ENCODE measurements around the gene MED14.

MED14 gene

DNA sequence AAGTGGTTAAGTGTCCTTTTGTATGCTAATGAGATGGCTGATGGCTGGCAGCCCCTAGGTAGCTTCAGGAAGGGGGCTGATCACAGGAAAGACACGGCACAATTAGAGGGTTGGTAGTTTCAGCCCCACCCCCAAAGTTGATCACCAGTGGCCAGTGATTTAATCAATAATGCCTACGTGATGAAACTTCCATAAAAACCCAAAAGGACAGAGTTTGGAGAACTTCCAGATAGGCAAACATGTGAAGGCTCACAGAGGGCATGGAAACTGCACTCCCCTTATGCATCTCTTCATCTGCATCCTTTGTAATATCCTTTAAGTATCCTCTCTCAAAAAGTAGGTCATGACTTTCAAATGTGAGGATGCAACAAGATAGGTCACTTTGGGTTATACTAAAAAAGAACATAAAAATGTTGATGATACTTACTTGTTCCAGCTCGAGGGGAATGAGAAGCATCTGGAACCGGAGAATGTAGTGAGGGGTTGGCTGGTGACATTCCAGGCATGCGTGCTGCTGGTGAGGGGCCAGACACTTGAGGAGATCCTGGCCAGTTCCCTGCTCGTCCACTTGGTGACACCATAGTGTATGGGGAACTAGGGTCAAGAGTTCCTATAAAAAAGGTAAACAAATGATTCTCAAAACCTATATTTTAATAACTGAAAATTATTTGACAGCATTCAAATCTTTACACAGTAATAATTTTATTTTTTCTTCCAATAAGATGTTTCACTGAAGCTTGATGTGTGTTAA is 71.3 kb downstream of the MED14 start:
- no peak for DNase-seq (ENCODE audit: low spot score)

DNA sequence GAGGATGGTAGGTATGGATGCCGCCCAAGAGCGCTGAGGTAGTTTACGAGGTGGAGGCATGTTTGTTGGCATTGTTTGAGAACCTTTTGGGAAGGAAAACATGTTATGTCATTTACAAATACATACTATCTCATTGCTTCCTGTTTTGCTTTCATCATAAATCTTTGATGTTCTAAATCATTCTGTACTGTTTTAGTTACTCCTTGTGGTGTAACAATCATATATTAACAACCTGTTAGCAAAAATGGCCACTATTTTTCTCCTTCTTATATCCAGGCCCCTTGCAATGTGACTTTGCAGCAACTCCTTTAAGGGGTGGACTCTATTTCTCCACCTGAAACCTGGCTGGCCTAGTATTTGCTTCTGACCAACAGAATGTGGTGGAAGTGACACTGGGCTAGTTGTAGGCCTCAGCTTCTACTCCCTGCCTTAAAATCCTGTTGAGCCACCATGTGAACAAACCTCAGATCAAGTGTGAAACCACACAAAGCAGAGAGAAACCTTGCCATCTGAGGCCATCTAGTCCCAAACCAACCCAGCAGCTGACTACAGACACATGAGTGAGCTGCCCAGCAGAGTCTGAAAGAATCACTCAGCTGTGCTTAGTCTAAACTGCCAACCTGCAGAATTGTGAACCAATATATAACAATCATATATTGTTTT is 72.1 kb downstream of the MED14 start:
- no peak for DNase-seq (ENCODE audit: low spot score)

DNA sequence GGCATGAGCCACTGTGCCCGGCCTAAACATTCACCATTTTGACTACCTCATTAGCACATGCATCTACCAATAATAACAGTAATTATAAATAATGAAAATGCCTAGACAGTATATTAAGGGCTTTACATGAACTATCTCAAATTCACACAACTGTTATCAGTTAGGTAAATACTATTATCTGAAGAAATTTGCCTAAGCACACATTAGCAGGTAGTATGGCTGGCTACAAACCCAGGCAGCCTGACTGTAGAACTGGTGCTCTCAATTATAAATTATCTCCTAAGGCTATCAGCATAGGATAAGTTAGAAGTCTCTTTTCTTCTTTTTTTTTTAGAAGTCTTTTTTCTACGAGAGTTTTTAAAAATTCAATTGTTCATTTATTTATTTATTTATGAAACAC is 73.9 kb downstream of the MED14 start:
- DNase-seq (ENCODE audit: low spot score) = no peak

DNA sequence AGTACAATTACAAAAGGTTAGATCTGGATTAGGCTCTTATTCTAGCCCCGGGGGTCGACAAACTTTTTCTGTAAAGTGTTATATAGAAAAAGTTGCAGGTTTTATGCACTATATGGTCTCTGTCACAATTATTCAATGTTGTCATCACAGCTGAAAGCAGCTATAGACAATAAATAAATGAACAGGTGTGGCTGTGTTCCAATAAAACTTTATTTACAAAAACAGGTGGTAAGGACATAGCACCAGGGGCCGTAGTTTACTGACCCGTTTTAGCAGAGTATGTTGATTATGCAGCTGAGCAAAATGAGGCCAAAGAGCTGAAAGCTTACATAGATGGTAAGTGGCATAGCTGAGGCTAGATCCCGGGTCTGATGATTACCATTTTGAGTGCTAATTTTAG is 75.0 kb downstream of the MED14 start:
- DNase-seq (ENCODE audit: low spot score) = no peak

DNA sequence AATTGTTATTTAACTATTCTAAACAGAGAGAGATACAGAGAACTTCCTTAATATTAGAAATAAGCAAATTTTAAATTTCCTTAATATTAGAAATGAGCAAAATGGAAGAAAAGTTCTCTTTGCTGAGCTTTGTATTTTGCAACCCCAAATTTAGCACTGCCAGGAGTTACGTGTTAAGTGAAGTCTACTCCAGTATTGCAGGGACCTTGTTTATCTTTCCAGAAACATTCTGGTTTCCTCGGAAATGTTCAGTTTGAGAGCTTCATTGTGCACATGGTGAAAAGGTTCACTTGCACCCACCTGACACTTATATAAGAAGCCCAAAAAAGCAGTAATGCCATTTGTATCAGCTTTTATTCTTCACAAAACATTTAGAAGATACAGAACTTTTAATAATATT is 81.8 kb downstream of the MED14 start:
- DNase-seq (ENCODE audit: low spot score) = no peak

DNA sequence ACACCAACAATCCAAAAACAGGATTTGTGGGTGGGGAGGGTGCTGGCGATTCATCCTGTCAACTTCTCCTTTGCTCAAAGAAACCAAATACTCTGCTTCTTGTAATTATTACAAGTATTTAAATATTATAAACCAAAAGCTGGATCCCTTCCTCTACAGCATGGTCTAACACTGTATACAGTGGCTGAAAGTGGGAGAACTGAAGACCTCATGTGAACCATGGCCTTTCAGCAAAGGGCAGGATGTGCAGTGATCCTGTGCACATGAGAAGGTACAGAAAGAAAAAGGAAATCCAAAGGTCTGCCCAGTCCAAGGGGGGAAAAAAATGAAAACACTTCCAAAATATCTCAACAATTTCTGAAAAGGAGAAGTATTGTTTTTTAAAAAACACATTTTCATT is 82.7 kb downstream of the MED14 start:
- no peak for DNase-seq (ENCODE audit: low spot score)

DNA sequence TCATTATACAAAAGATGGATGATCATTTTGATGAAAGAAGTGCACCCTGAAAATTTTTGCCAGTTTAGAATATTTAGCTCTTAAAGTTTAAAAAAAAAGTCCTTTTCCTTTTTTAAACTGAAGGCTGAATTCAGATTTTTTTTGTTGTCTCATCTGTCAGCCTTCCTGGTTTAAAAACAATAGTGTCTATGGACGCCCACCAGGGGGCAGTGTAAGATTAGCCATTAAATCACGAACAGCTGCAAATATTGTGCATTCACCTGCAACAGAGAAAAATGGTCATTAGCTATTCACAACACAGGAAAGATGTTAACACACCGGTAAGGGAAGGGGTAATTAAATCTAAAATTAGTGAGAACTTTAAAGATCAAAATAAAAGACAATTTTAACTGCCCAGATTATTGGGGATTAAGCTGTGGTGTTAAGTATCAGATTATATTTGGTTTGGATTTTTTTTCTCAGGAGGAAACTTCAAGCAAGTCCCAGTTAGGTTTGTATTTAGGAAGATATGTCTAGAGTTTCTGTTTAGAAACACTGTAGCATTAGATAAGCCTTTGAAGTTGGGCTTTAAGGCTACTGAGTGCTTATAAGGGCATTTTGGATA is 83.6 kb downstream of the MED14 start:
- DNase-seq (ENCODE audit: low spot score) = peak; percentile 76

DNA sequence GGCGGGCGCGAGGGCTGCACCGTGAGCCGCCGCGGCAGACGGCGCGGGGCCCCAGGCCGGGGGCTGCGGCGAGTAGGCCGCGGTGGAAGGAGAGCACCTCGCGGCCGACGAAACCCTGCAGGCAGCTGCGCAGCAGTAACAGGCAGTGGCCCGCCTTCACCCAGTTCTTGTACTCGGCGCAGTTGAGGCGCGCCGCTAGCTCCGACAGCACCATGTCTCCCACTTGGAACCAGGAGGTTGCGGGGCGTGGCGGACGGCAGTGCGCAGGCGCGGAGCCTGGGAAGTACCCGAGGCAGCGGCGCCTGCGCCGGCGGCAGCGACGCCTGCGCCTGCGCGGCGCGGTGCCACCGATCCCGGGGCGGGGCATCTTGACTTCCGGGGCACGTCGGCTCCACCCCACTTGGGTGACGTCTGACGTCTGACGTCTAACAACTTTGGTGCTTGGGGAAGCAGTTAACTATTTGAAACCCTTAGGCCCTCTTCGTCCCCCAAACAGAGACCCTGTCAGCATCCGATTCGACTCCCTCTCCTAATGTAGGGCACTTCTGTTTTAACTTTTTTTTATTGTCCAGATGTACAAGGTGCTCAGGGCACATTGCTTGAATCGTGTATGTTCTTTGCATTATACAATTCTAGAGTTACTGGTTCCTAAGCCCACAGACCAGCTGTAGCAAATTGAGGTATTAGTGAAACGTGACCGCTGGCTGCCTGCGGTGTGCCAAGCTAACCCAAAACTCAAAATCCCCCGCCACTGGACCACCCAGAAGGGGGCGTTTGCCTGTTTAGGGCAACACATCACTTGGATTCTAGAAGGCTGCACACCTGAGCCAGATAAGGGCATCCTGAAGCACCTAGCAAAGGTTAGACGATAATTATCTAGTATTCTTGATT is 87.8 kb downstream of the MED14 start, which contains the start of gene CXorf38:
Gene CXorf38 (minus strand): TSS at position 255 of the 891 bp plus-strand sequence. CDS start 41 bp downstream, at position 214.
- peak; percentile 85 for DNase-seq (ENCODE audit: low spot score)

DNA sequence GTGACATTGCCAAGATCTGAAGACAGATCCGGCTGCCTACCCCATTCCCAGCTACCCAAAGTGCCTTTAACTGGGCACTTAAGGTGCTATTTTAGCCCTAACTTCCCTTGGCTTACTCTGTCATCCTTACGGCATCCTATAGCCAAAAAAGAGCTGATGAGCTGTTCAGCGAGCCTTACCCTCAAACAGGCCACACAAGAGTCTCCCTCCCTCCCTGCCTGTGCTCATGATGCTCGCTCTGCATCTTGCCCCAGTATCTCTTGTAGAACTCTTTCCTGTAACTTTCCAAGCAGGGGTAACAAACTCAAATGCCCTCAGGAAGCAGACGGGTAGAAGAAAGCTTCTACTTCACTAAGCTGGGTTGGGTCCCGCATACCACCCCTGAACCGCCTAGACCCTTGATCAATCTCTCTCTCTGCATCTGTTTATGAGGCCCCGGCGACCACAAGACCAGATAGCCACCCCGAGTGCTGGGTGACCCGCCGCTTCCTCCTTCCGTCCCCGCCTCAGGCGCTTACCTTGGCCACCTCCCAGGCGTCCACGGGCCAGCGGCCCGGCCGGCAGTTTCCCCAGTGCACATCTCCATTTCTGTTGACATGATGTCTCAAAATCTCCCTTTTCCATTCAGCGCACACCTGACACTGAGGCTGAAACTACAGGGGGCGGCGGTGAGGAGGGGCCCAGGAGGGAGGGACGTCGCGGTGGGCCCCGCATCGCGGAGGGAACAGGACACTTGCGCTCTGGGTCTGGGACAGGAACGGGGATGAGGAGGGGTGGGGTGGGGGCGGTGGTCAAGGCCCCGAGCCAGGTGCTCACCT is 88.6 kb downstream of the MED14 start:
- DNase-seq (ENCODE audit: low spot score) = peak; percentile 61

DNA sequence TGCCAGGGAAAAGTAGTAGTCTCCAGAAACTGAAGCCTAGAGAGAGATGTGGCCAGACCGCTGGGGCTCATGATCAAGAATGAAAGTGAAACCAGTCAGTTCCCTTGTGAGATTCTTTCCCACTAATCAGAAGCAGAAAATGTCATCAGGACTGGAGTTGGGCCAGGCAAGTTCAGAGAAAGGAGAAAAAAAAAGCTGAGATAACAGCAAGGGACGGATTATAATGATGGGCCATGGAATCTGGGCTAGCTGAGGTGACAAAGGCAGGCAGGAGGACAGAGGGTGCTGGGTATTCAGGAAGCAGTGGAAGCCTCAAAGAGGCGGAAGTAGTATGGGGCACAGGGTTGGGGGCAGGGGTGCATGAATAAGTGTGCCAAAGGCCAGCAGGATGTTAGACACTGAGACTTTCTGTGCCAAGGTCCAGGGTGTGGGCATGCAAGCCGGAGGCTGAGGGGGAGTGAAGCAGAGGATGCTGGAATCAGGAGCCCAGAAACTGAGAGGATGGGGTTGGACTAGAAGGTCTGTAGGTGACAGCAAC is 90.5 kb downstream of the MED14 start:
- peak; percentile 75 for DNase-seq (ENCODE audit: low spot score)

DNA sequence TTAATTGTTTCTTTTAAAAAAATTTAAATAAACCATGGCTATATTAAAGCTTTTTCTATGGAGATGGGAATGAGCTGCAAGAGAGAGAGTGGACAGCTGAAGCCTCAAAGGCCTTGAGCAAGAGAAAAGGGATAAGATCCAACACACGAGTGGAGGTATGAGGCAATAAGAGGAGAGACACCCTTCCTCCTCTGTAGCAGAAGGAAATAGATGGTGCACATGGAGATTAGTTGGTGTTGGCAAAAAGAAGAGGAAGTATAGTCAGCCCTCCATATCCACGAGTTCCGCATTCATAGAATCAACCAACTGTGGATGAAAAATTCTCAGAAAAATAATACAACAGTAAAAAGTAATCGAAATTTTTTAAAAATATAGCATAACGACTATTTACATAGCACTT is 91.2 kb downstream of the MED14 start:
- no peak for DNase-seq (ENCODE audit: low spot score)

DNA sequence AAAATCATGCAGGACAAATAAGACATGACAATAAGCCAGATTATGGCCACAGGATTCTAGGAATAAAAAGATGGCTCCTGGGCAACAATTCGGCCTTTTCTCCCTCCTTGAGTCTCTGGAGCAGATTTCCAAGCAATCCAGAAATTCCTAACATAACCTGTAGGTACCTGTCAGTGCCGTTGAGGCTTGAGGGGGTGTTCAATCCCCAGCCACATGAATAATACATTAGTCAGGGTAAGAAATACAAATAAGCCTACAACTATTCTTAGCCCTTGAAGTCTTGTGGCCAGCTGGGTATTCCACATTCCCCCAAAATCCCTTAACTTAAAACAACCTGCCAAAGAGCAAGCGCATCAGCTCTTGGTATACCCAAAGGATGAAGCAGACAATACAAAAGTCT is 97.7 kb downstream of the MED14 start:
- no peak for DNase-seq (ENCODE audit: low spot score)

DNA sequence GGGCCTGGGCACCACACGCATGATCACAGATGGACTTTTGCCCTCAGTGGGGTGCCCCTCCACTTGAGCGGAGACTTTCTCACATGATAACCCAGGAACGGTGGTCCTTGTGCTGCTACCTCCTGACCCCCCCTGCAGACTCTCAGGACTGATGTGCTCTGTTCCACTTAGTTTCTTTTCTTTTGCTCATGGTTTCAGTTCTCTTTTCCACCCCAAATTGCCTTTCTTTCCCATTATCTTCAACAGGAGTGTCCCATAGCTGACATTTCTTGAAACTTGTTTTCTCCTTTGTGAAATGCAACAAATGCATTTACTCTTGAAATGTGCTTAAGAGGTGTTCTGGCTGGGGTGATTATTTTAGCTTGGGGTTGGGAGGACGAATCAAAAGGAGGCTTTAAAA is 103.1 kb downstream of the MED14 start:
- DNase-seq (ENCODE audit: low spot score) = no peak

DNA sequence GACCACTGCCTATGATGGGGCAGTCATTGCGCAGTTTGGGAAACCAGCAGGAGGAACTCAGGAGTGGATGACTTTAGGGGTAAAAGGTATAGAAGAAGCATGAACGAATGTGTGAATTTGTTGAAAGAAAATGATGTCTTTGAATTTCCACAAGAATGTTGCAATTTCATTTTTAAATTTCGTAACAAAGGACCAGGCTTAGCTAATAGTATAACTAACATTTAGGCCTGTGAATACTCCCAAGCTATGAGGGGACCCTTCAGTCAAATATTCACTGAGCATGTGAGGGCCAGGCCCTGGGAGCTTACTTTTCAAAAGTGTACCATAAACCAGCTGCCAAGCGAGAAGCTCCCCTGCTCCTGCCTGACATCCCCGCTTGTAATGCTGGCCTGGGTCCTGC is 106.8 kb downstream of the MED14 start:
- DNase-seq (ENCODE audit: low spot score) = no peak

DNA sequence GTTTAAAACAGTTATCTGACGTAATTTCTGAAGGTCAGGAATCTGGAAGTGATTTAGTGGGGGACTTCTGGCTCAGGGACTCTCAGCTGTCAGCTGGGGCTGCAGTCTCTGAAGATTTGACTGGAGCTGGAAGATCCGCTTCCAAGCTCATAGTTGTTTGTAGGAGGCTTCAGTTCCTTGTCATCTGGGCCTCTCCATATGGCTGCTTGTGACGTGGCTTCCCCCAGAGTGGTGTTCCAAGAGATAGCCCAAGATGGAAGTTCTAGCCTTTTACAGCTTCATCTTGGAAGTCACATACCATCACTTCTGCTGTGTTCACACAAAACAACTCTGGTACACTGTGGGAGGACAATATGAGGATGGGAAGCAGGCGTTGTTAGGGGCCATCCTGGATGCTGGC is 110.0 kb downstream of the MED14 start:
- DNase-seq (ENCODE audit: low spot score) = no peak

DNA sequence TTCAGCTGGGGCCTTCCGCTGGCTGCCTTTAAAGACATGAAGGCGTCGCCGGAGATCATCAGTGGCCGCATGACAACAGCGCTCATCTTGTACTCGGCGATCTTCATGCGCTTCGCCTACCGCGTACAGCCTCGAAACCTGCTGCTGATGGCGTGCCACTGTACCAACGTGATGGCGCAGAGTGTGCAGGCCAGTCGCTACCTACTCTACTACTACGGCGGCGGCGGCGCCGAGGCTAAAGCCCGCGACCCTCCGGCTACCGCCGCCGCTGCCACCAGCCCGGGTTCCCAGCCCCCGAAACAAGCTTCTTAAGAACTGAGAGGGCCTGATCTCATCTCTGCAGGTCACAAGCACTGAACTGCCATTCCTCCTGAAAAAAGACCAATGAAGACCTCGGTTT is 111.7 kb downstream of the MED14 start:
- DNase-seq (ENCODE audit: low spot score) = no peak

DNA sequence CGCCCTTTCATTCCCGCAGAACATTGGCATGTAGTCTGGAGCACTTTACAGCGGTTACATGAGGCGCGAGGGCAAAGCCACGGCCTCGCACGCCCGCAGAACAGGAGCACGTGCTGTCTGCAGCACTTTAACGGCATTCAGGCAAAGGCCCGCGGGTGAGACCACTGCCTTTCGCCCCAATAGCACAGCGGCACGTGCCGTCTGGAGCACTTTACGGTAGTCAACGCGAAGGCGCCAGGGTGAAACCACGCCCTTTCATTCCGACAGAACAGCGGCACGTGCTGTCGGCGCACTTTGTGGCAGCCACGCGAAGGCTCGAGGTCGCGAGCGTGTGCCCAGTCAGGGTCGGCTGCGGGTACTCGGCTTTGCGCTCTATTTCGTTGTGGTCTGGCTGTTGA is 112.2 kb downstream of the MED14 start, which contains the start of gene MPC1L:
Gene MPC1L (plus strand): TSS at position 290 of the 398 bp plus-strand sequence. CDS start 138 bp downstream, outside the sequence.
- DNase-seq (ENCODE audit: low spot score) = no peak

DNA sequence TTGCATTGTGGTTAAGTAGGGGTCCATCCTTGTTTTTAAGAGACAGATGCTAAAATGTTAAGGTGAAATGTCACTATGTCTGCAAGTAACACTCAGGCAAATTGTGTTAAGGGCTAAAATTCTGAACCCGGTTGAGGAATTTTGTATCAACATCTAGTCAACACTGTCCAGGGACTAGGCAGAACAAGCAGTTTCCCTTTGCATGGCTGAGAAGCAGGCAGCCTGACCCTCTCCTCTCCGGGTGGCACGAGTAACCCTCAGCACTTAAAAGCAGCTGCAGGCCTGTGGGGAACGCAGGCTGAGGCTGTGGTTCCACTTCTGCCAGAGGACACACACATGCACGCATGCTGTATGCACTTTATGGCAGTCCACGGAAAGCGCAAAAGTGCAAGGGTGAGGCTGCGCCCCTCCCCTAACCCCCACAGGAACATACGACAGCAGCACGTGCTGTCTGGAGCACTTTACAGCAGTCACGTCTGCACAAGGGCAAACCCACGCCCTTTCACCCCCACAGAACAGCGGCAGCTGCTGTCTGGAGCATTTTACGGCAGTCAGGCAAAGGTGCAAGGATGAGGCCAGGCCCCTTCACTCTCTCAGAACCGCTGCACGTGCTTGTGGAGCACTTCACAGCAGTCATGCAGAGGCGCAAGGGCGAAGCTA is 112.7 kb downstream of the MED14 start:
- no peak for DNase-seq (ENCODE audit: low spot score)

DNA sequence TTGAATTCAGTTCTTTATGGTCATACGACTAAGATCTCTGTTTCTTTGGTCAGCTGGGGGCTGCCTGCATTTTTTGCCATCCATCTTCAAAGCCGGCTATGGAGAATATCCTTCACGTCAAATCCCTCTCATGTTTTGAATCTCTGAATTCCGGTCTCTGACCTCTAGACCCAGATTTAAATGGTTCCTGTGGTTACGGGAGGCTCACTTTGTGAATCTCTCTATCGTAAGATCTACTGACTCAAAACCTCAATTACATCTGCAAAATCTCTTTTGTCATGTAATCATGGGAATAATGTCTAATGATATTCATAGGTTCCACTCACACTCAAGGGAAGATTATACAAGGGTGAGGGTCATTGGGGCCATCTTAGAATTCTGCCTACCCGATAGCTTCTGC is 117.8 kb downstream of the MED14 start:
- DNase-seq (ENCODE audit: low spot score) = no peak

DNA sequence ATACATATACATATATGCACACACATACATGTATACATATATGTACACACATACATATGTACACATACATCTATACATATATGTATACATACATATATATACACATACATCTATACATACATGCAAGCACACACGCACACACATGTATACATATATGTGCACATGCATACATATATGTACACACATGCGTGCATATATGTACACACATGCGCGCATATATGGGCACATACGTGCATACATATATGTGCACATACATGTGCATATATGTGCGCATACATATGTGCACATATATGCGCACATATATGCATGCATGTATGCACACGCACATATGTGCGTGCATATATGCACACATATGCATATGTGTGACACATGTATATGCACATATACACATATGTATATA is 119.4 kb downstream of the MED14 start:
- no peak for DNase-seq (ENCODE audit: low spot score)

All from RKO (cell line).